Epithelial cell of proximal tubule (primary cell): ENCODE results near the gene ELMO2. TPM values are rescaled to one million over a fixed set of nuclear protein-coding genes. Genes with fewer than 3 reads are reported as not detected.

ENCODE experiments used
- DNase-seq: peaks from one replicate; pipeline ENCODE4 v3.0.0-alpha.2; 2011; ENCODE audit warnings: low read depth
- H3K4me3 ChIP-seq: 2 replicates; pipeline ENCODE4 v1.5.1; 2011; ENCODE audit warnings: low read depth, mild to moderate bottlenecking, low read length
- total RNA-seq: library from RNA; depleted of rRNA; stranded (reverse); fragments of >200 nt; gene quantifications from 2 replicates; pipeline ENCODE4 v1.2.3, GENCODE V29; 2015
- TF ChIP-seq, protein P1 (sequence below): conservative IDR thresholded peaks from 2 replicates; pipeline ENCODE4 v1.5.1; 2012; ENCODE audit warnings: low read depth, mild to moderate bottlenecking, low read length

ELMO2 gene
- total RNA-seq, 1 donor from 2014 or later: 20.5 TPM

DNA sequence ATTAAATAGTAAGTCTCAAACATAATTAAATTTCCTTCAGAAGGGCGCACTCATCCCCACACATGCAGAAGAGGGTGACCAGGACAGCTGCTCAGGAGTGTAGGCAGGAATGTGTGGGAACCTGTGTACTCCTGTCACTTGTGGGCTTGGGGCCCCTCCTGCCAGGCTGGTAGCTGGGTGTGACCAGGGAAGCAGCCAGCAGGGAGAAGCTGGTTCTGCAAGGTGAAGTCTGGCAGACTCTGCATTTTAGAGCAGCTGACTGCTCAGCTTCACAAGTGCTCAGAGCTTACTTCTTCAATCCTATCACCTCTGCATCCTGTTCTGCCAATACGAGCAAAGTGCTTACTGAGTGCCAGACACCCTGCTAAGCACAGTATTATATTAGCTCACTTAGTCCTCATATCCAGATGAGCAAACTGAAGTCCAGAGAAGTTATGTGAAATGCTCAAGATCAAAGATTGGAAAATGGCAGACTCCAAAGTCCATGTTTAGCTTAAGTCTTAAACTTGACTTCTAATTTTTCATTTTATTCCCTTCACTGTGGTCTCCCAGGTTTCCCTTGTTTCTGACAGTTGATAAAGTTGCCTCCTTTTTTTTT, 27.9 kb downstream of the ELMO2 start:
- TF ChIP-seq, protein P1, sequence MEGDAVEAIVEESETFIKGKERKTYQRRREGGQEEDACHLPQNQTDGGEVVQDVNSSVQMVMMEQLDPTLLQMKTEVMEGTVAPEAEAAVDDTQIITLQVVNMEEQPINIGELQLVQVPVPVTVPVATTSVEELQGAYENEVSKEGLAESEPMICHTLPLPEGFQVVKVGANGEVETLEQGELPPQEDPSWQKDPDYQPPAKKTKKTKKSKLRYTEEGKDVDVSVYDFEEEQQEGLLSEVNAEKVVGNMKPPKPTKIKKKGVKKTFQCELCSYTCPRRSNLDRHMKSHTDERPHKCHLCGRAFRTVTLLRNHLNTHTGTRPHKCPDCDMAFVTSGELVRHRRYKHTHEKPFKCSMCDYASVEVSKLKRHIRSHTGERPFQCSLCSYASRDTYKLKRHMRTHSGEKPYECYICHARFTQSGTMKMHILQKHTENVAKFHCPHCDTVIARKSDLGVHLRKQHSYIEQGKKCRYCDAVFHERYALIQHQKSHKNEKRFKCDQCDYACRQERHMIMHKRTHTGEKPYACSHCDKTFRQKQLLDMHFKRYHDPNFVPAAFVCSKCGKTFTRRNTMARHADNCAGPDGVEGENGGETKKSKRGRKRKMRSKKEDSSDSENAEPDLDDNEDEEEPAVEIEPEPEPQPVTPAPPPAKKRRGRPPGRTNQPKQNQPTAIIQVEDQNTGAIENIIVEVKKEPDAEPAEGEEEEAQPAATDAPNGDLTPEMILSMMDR: no peak

GRCh38 chr20:46377518-46377917, 28.9 kb downstream of the ELMO2 start:
- H3K4me3 ChIP-seq: no peak overlapping the region
- DNase-seq: no peak
- TF ChIP-seq, protein P1: no peak

More for the DNA sequence above, 27.9 kb downstream of the ELMO2 start:
- no peak overlapping the region for H3K4me3 ChIP-seq
- DNase-seq: no peak

DNA sequence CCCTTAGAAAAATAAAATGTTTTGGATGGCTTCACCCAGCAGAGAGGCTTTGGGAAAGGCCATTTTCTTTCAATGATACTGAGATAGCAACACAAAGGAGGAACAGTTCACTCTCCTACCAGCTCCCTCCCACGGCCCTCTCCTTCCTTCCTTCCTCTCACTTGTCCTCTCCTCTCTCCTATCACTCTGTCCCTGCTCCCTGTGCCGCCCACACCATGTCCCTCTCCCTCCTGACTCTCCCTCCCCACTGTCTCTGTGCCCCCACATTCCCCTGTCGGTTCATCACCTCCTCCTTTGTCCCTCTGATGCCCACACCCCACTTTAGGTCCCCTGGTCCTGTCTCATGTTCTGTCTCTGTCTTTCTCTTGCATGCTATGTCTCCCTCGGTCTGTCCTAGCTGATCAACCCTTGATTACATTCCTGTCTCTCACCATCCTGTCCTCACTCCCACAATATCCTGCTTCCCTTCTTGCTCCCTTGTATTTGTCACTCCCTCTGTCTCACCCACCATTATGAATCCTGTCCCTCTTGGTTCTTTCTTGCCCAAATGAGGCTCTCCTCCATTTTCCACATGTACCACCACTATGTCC, 30.1 kb downstream of the ELMO2 start:
- DNase-seq: no peak
- TF ChIP-seq, protein P1: no peak
- H3K4me3 ChIP-seq: no peak overlapping the region

GRCh38 chr20:46375771-46376170, 30.6 kb downstream of the ELMO2 start:
- no peak overlapping the region for H3K4me3 ChIP-seq
- TF ChIP-seq, protein P1: no peak
- DNase-seq: no peak

DNA sequence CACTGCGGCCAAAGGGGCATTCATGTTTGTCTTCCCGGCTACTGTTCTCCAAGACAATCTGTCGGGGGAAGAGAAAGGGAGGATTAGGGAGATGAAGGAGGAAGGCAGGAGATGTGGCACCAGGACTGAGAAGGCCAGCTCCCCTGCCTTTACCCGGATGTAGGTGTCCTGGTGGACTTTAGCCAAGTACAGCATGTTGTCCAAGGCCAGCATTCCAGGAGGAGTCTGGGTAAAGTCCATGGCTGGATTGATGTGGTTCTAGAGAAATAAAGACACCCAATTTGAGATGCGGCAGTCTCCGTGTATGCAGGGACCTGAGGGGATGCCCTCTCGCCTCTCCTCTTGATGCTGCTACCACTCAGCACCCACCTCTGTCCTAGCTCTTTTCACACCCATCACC, 32.0 kb downstream of the ELMO2 start:
- TF ChIP-seq, protein P1: no peak
- no peak for DNase-seq
- no peak overlapping the region for H3K4me3 ChIP-seq

DNA sequence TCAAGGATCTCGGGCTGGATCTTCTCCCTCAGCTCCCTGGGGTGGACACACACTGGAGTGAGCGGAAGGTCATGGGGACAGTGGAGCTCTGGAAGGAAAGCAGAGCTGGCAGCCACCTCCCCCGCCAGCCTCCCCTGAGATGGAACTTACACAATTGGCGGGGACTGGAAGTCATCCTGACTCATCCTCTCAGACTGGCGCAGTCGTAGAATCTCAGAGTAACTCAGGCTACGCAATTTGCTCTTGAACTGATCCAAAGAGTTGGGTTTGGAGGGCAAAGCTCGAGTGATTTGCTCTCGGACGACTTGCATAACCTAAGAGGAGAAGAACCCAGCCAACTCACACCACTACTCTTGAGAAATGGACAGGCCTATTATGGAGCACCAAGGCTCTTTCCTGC, 34.8 kb downstream of the ELMO2 start:
- DNase-seq: no peak
- TF ChIP-seq, protein P1: no peak
- H3K4me3 ChIP-seq: no peak overlapping the region

GRCh38 chr20:46368902-46369268, 37.5 kb downstream of the ELMO2 start:
- DNase-seq: no peak
- TF ChIP-seq, protein P1: no peak
- H3K4me3 ChIP-seq: no peak overlapping the region
